ACHN (cell line): Measurements from ENCODE around the gene KLHDC3.
"Not testable (repeated sequence)": the region's sequence is repeated elsewhere in the genome, so short reads cannot be mapped to it uniquely, and the experiment has no call there.

Experiments used
- DNase-seq: peaks from one replicate; pipeline ENCODE4 v3.0.0-alpha.2; 2015
- in situ Hi-C: cut with HindIII; loops from 2 replicates; pipeline ENCODE4 v1.10.0; 2017; ENCODE audit warnings: low sequenced_read_pairs, low pct_ligation_motif_present, low pct_unique_long_range_greater_than_20kb

The KLHDC3 gene

DNA sequence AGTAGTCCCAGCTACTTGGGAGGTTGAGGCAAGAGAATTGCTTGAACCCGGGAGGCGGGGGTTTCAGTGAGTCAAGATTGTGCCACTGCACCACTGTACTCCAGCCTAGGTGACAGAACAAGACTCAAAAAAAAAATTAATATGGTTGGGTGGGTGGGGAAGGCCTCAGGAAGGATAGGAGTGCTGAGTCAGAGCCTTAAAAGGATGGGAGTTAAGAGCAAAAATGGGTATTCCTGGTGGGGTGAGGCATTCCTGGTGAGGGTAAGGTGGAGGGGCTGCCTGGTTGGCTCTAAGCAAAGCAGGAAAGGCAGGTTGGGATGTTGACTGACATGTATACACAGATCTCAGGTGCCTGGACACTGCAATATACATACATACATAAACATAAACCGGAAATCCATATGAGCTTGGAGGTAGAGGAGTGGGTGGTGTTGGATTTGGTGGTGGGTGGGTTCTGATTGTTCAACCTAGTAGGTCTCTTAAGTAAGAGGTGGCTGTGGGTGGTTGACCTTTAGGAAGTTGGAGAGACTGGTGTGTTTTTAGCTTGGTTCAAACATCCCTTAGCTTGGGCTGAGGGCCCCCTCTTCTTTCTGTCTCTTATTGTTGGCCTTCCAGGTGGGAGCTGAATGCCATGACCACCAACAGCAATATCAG, 6.1 kb downstream of the KLHDC3 start:
- DNase-seq = no peak
- in situ Hi-C loops = no loop called here

DNA sequence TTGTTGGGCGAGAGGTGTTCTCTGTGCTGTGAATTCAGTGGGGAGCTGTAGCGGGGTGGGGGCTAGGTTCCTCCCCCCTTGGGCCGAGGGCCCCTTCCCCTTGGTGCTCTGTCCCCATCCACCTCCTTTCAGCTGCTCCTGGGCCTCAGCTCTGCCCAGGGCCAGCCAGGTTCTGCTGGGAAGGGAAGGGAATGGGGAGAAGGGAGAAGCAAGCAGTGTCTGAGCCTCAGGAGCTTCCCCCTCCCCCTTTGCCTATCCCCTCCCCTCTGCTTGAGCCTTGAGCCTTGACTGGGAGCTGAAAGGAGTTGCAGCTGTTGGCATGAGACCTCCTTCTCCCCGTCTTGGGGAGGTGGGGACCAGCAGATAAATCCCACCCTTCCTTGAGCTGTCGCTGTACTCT, 6.8 kb downstream of the KLHDC3 start:
- in situ Hi-C loops = no loop called here

DNA sequence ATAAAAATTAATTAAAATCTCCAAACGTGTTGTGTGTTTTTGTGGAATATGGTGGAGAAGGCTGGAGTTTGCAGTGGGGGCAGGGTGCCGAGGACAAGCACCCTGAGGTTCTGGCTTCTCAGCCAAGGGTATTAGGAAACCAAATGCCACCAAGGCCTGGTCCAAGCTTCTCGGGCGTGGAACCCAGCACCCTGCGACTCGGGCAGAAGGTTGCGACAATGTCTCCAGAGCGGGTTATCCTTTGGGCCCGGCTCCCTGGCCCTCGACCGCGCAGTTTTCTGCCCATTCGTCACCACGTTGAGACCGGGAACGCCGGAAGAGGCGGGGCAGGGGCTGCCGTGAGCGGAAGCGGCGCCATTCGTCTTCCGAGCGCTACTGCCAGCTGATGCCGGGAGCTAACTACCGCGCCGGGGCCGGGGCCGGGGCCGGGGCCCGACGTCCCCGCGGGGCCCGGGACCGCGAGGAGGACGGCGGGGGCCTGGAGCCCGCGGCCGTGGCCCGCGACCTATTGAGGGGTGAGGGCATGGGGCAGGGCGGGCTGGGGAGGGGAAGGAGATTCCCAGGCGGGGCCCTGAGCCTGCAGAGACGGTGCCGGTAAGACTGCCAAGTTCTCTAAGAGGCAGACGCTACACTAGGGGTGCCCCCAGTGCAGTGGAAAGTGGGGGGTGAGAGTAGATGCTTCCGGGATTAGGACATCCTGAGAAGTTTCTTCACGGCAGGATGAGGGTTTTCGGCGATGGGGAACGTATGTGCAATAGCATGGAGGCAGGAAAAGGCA, 7.4 kb downstream of the KLHDC3 start, which contains the start of gene RRP36:
TSS of gene RRP36 (plus strand) at position 354 of the 778 bp plus-strand sequence. CDS start at position 386, 32 bp downstream.
- DNase-seq = peak; percentile 72
- in situ Hi-C loops = no loop called here

More for the DNA sequence above, 6.8 kb downstream of the KLHDC3 start:
- no peak for DNase-seq

DNA sequence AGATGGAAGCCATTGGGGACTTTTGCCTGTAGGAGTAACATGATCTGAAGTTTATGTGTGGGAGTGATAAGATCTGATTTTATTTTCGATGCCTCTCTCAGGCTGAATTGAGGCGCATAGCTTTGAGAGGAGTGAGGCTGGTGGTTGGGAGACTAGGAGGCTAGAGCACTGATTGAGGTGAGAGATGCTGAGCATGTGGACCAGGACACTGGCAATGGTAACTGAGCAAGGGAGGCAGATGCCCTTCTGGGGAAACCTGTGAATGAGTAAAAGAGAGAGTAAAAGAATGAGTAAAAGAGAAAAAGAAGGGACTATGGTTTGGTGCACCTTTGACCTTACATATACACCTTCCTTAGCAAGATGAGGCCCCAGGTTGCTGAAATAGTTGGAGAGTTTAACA, 10.4 kb downstream of the KLHDC3 start:
- in situ Hi-C loops = no loop called here
- no peak for DNase-seq

- no peak for DNase-seq
- in situ Hi-C loops = no loop called here
Measured at GRCh38 chr6:43026365-43026764, 12.3 kb downstream of the KLHDC3 start.

DNA sequence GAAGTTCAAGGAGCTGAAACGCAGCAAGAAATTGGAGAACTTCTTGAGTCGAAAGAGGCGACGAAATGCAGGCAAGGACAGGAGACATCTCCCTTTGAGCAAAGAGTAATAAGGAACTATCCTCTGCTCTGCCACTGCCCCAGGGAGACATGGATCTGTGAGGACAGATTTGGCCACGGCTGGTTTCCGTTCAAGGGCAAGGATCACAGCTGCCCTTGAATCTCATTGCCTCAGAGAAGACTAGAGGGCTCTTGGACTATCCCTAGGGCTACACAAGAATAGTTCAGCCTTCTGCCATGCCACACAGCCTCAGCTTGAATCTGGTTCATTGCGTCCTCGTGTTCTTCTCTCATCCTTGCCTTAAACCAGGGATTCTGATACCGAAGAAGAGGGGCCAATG, 15.1 kb downstream of the KLHDC3 start:
- DNase-seq = no peak
- in situ Hi-C loops = no loop called here

DNA sequence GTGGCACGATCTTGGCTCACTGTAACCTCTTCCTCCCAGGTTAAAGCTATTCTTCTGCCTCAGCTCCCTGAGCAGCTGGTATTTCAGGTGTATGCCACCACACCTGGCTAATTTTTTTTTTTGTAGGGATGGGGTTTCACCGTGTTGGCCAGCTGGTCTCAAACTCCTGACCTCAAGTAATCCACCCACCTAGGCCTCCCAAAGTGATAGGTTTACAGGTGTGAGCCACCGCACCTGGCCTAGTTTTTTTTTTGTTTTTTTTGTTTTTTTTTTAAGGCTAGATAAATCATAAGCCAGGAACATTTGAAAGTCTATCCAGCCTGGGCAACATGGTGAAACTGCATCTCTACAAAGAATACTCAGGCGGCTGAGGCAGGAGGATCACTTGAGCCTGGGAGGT, 18.3 kb downstream of the KLHDC3 start:
- no peak for DNase-seq
- in situ Hi-C loops = no loop called here

GRCh38 chr6:43033496-43034189, 19.6 kb downstream of the KLHDC3 start:
- DNase-seq = no peak
- in situ Hi-C loops = no loop called here

DNA sequence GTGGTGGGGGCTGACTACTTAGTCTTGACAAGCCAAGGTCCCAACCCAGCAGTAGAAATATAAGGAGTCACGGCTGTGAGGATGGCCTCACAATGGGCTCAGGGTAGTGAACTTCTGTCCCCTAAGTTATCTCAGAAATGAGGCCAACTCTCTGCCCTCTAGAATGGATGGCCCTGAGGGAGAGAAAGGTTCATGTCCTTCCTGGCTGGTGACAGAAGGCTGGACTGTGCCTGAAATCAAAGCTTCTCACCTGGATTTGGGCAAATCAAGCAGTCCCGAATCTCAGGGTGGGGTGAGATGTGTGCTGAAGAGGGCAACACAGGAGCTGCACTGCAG, 20.1 kb downstream of the KLHDC3 start:
- no peak for DNase-seq
- in situ Hi-C loops = no loop called here

GRCh38 chr6:43035495-43036194, 21.6 kb downstream of the KLHDC3 start:
- in situ Hi-C loops = no loop called here
- no peak for DNase-seq

- DNase-seq = no peak
- in situ Hi-C loops = no loop called here
Measured at GRCh38 chr6:43036712-43037111, 22.7 kb downstream of the KLHDC3 start.

DNA sequence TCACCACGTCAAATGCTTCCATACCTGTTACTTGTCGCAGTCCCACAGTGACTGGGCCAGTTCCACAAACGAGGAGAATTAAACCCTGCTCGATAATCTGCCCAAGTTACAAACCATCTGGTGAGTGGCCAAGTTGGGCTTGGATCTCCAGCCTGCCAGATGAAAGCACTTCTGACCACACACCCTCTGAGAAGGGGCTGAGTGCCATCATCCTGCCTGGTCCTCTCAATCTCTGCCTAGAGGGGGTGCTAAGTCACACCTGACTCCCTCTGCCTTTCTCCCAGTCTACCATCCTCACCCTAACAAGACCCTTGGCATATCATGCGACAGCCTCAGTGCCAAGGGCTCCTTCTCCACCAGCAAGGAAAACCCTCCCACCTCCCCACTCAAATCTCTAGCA, 23.1 kb downstream of the KLHDC3 start:
- no peak for DNase-seq
- in situ Hi-C loops = no loop called here

- in situ Hi-C loops = no loop called here
- DNase-seq = no peak
Measured at GRCh38 chr6:43037706-43038105, 23.7 kb downstream of the KLHDC3 start.

GRCh38 chr6:43038727-43039126, 24.7 kb downstream of the KLHDC3 start:
- in situ Hi-C loops = no loop called here
- DNase-seq = no peak

- DNase-seq = no peak
- in situ Hi-C loops = no loop called here
Measured at GRCh38 chr6:43040542-43041257, 26.7 kb downstream of the KLHDC3 start.

DNA sequence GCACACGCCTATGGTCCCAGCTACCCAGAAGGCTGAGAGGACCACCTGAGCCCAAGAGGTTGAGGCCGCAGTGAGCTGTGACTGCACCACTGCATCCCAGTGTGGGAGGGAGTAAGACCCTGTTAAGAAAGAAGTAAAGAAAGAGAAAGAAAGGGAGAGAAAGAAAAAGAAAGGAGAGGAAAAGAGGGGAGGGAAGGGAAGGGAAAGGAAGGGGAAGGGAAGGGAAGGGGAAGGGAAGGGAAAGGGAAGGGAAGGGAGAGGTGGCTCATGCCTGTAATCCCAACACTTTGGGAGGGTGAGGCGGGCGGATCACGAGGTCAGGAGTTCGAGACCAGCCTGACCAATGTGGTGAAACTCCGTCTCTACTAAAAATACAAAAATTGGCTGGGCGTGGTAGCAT, 27.4 kb downstream of the KLHDC3 start:
- DNase-seq, in situ Hi-C loops: not testable (repeated sequence)

GRCh38 chr6:43043310-43043709, 29.3 kb downstream of the KLHDC3 start:
- in situ Hi-C loops = no loop called here
- no peak for DNase-seq

DNA sequence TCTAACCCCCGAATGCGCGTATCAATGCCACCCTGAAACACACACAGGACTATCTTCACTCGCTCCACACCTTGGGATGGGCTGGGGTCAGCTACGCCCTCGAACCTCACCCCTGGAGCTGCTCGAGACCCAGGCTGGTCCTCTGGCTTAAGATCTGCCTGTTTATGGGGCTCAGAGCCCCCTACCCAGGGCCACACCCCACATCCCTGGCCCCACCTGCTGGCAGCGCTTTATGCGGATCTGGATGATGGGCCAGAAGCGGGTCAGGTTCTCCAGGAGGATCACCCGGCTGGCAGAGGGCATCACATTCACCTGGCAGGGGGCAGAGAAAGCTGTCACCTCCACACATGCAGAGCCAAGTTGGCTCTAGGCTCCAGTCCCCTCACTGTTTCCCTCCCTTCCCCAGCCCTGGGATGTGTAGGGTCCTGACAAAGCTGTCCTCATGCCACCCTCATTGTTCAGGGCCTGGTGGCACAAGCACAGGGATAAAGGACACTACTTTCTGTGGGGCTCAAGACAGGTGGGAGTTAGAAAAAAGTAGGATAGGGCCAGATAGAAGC, 31.4 kb downstream of the KLHDC3 start:
- in situ Hi-C loops = no loop called here

More for the DNA sequence above, 31.4 kb downstream of the KLHDC3 start:
- DNase-seq = no peak
